ENCODE results near the gene ADTRP.
"Not testable (repeated sequence)": the region's sequence is repeated elsewhere in the genome, so short reads cannot be mapped to it uniquely, and the experiment has no call there.

ADTRP gene

GRCh38 chr6:11810854-11811643 is 32.4 kb upstream of the ADTRP start:
- no peak for TF ChIP-seq POLR2A (IDR thresholded peaks at IDR 0.05; ENCODE audit: low read depth, low read length)
- DNase-seq (ENCODE audit: insufficient read length, low spot score) (no peak), FAIRE-seq (no peak)

GRCh38 chr6:11810039-11810541 is 31.5 kb upstream of the ADTRP start:
- DNase-seq (ENCODE audit: insufficient read length, low spot score) (peak; percentile 52), FAIRE-seq (peak; percentile 66)
- TF ChIP-seq POLR2A (IDR thresholded peaks at IDR 0.05; ENCODE audit: low read depth, low read length): no peak

GRCh38 chr6:11808054-11808453 is 29.5 kb upstream of the ADTRP start:
- DNase-seq (ENCODE audit: insufficient read length, low spot score) (no peak), FAIRE-seq (no peak)
- TF ChIP-seq POLR2A (IDR thresholded peaks at IDR 0.05; ENCODE audit: low read depth, low read length): no peak

- DNase-seq (ENCODE audit: insufficient read length, low spot score): no peak
- no peak for TF ChIP-seq POLR2A (IDR thresholded peaks at IDR 0.05; ENCODE audit: low read depth, low read length)
- no peak for FAIRE-seq
Observed at GRCh38 chr6:11806561-11807317, 28.1 kb upstream of the ADTRP start.

GRCh38 chr6:11805259-11806053 is 26.9 kb upstream of the ADTRP start:
- TF ChIP-seq POLR2A (IDR thresholded peaks at IDR 0.05; ENCODE audit: low read depth, low read length): no peak
- DNase-seq (ENCODE audit: insufficient read length, low spot score) (no peak), FAIRE-seq (no peak)

- DNase-seq (ENCODE audit: insufficient read length, low spot score) (no peak), FAIRE-seq (no peak)
- no peak for TF ChIP-seq POLR2A (IDR thresholded peaks at IDR 0.05; ENCODE audit: low read depth, low read length)
Observed at GRCh38 chr6:11804701-11805100, 26.1 kb upstream of the ADTRP start.

GRCh38 chr6:11804135-11804534 is 25.5 kb upstream of the ADTRP start:
- FAIRE-seq (no peak), DNase-seq (ENCODE audit: insufficient read length, low spot score) (no peak)
- TF ChIP-seq POLR2A (IDR thresholded peaks at IDR 0.05; ENCODE audit: low read depth, low read length): no peak

- no peak for FAIRE-seq
- DNase-seq (ENCODE audit: insufficient read length, low spot score): no peak
- no peak for TF ChIP-seq POLR2A (IDR thresholded peaks at IDR 0.05; ENCODE audit: low read depth, low read length)
Observed at GRCh38 chr6:11803591-11803971, 25.0 kb upstream of the ADTRP start.

GRCh38 chr6:11802886-11803590 is 24.4 kb upstream of the ADTRP start:
- DNase-seq (ENCODE audit: insufficient read length, low spot score) (no peak), FAIRE-seq (no peak)
- no peak for TF ChIP-seq POLR2A (IDR thresholded peaks at IDR 0.05; ENCODE audit: low read depth, low read length)

GRCh38 chr6:11800531-11800930 is 21.9 kb upstream of the ADTRP start:
- DNase-seq (ENCODE audit: insufficient read length, low spot score); FAIRE-seq: not testable (repeated sequence)

GRCh38 chr6:11798538-11798937 is 19.9 kb upstream of the ADTRP start:
- DNase-seq (ENCODE audit: insufficient read length, low spot score): no peak
- TF ChIP-seq POLR2A (IDR thresholded peaks at IDR 0.05; ENCODE audit: low read depth, low read length): no peak
- no peak for FAIRE-seq

GRCh38 chr6:11798096-11798495 is 19.5 kb upstream of the ADTRP start:
- FAIRE-seq: no peak
- no peak for DNase-seq (ENCODE audit: insufficient read length, low spot score)
- no peak for TF ChIP-seq POLR2A (IDR thresholded peaks at IDR 0.05; ENCODE audit: low read depth, low read length)

- no peak for TF ChIP-seq POLR2A (IDR thresholded peaks at IDR 0.05; ENCODE audit: low read depth, low read length)
- DNase-seq (ENCODE audit: insufficient read length, low spot score) (no peak), FAIRE-seq (no peak)
Observed at GRCh38 chr6:11796829-11797228, 18.2 kb upstream of the ADTRP start.
